Measurements from ENCODE around the gene CDH2.

CDH2 gene

DNA sequence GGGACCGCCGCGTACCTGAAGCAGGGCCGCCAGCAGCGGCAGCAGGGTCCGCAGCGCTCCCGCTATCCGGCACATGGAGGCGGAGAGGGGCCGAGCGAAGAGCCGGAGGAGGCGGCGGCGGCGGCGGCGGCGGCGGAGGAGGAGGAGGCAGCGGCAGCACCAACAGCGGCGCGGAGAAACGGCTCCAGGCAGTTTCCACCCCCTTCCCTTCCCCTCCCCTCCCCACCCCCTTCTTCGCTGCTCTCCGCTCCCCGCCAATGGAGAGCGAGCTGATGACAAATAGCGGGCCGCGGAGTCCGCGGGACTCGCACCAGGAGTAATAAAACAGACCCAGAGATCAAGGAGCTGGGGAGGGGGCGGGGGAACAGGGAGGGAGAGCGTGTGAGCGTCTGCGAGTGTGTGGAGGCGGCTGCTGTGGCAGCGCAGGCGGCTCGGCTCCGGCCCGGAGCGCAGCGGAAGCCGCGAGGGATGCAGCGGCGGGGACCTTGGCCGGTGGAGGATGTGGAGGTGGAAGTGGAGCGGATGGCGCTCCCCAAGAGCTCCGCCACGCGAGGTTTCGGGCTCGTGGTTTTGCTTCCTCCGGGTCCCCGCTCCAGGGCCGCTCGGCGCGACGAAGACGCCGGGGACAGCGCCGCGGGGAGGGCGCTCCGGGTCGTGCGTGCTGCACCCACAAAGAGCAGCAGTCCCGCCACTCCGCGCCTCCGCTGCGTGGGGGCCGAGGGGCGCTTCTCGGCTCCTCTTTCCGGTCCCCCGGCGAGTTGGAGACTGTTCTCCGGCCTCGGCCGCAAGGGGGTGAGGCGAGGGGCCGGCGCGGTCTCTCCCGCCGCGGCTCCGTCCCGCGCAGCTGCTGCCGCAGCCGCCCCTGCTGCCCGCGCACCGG lies at the start of gene CDH2:
CDH2 (minus strand) TSS at position 183 of the 880 bp plus-strand sequence; CDS start at position 75, 108 bp downstream.
- peak; percentile 78 for DNase-seq

- DNase-seq = no peak
Measured at GRCh38 chr18:28212060-28212459, 35.1 kb upstream of the CDH2 start.

- DNase-seq = no peak
Measured at GRCh38 chr18:28208712-28209265, 31.9 kb upstream of the CDH2 start.

DNA sequence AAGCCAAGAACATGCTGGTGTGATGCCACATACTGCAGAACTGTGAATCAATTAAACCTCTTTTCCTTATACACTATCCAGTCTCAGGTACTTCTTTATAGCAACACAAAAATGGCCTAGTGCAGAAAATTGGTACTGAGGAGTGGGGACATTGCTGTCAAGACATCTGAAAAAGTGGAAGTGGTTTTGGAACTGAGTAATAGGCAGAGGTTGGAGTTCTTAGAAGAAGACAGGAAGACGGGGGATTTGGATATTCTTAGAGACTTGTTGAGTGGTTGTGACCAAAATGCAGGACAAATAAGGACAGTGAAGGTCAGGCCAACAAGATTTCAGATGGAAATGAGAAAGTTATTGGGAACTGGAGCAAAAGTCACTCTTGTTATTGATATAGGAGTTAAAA lies 31.3 kb upstream of the CDH2 start:
- DNase-seq = no peak

- DNase-seq = no peak
Measured at GRCh38 chr18:28204154-28204553, 27.2 kb upstream of the CDH2 start.

GRCh38 chr18:28201056-28201455 lies 24.1 kb upstream of the CDH2 start:
- no peak for DNase-seq

DNA sequence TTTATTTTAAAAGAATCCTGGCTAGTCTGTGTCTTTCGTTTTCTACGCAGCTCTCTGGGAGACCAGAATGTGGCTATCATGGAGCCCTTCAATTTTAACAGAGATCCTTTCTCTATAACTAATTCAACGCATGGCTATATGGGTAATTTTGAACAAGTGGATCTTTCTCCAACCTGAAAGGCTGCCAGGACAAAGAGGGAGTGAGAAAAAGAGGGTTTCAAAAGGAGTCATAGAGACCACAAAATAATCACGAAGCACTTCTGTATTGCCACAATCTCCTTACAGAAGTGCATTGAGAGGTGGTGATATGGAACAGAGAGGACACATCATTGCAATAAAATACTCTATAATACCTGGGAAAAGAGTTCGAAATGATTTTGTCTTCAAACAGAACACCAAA lies 21.7 kb upstream of the CDH2 start:
- DNase-seq = no peak

DNA sequence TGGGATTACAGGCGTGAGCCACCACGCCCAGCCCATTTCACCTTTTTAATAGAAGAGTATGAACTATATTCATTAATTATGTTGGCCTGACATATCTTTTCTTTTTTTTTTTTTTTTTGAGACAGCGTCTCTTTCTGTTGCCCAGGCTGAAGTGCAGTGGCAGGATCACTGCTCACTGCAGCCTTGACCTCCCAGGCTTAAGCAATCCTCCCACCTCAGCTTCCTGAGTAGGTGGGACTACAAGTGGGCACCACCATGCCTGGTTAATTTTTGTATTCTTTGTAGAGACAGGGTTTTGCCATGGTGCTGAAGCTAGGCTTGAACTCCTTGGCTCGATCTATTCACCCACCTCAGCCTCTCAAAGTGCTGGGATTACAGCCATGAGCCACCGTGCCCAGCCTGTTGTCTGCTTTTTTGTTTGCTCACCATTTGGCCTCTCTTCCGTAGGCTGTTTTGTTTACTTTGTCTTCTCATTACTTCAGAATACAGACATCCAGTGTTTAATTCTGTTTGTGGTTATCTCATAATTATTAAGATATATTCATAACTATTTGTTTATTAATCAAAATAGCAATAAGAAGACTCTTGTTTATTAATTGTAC lies 16.3 kb upstream of the CDH2 start:
- no peak for DNase-seq

- DNase-seq = peak; percentile 4
Measured at GRCh38 chr18:28189400-28190239, 12.7 kb upstream of the CDH2 start.

DNA sequence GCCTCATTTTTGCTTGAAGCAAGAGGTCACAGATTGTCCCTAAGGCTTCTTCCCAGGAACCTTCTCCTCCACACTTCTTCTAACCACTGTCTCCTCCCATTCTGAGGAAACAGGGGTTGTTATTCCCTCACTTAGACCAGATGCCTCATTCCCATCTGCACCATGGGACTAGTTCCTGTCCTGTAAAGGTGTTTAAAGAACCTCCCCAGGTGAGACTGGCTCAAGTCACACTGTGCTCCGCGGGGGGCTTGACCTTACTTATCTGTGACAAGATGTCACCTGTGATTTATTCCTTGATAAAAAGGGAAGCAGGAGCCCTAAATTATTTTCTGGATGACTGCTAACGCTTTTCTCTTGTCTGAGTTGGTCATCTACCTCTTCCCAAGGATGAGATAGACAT lies 8.2 kb upstream of the CDH2 start:
- no peak for DNase-seq

- no peak for DNase-seq
Measured at GRCh38 chr18:28183418-28184078, 6.6 kb upstream of the CDH2 start.

DNA sequence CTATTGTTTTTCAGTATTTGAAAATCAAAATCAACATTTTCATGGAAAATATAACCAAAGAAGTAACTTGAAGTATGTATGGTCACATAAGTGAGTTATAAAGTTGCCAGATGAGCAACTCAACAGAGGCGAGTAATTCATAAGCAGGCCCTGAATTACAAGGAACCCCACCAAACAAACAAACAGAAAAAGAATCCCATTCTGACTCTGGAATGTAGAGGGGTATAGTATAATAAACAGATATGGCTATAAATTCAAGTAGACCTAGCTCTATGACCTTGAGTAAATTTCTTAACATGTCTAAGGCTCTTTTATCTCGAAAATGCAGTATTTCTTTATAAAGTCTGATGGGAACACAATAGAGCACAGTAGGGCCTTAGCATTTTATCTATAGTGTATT lies 4.7 kb upstream of the CDH2 start:
- no peak for DNase-seq

GRCh38 chr18:28178720-28179119 lies 1.8 kb upstream of the CDH2 start:
- no peak for DNase-seq

DNA sequence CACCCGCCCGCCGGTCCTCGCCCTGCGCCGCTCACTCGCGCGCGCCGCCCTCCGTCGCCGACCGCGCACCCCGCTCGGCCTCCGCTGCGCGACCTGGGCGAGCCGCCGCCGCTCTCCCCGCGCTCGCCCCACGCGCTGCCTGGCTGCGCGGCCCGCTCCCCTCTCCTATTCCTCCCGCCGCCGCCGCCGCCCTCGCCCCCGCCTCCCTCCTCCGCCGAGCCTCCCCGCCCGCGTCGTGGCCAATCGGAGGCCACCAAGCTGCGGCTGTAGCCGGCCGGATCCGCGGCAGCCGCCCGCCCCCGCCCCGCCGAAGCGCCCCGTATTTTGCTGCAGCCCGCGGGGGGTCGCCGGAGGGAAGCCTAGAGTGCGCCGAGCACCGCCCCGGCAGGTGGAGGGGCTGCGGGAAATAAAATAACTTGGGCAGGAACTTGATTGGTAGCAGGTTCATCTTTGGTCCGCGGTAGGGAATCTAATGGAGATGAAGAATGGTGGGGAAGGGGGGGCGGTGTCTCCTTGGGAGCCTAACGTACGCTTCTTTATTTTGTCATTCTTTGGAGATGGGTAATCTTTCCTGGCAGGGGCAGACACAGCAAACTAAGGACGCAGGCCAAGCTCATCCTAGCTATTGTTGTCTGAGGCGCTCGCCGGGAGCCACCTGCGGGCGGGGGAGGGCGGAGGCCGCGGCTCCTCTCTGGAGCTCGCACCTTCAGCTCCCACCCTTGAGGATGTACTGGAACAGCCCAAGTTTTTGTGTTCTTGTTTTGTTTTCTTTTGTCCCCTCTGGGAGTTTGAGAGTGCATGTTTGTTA lies 1.1 kb upstream of the CDH2 start:
- peak; percentile 47 for DNase-seq

DNA sequence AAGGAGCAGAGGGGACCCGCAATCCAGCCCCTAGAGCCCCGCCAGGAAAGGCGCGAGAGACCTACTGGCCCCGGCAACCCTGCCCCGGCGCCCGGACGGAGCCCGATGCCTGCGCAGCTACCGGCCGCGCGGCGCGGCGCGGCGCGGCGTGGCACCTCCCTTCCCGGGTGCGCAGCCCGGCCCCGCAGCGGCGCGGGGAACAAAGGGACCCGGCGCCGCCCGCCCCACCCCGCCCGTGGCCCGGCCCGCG lies 307 bp downstream of the CDH2 start:
- DNase-seq = no peak

DNA sequence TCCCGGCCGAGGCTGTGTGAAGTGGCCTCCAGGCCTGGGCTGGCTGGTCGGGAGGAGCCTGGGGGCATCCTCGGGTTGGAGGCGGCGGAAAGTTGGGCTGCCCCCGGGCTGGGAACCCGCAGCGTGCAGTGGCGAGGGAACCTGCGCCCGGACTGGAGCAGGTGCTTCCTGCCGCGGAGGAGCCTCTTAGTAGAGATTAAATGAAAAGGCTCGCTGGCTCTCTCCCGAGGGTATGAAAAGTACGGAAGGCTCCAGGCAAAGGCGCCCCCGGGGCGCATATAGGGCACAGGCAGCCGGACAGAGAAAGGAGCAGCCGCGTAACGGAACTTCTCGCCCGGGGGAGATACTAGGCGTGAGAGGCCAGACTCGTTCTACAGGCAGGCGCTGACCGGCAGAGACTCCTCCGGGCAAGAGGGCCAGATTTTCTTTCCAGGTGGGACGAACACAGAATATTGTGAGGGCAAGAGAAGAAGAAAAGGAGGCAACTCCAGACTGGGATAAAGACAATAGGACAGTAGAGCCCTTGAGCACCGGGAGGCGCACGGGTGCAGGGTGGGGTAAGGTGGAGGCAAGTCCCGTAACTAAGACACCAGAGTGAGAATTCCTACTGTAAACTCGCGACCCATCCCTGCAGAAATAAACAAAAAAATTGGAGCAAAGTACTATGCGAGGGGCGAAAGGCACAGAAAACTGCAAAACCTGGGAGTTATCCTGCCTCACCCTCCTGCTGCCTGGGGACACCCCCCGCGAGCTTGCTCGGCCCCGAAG lies 816 bp downstream of the CDH2 start:
- DNase-seq = peak; percentile 20

- no peak for DNase-seq
Measured at GRCh38 chr18:28175150-28175929, 1.6 kb downstream of the CDH2 start.

DNA sequence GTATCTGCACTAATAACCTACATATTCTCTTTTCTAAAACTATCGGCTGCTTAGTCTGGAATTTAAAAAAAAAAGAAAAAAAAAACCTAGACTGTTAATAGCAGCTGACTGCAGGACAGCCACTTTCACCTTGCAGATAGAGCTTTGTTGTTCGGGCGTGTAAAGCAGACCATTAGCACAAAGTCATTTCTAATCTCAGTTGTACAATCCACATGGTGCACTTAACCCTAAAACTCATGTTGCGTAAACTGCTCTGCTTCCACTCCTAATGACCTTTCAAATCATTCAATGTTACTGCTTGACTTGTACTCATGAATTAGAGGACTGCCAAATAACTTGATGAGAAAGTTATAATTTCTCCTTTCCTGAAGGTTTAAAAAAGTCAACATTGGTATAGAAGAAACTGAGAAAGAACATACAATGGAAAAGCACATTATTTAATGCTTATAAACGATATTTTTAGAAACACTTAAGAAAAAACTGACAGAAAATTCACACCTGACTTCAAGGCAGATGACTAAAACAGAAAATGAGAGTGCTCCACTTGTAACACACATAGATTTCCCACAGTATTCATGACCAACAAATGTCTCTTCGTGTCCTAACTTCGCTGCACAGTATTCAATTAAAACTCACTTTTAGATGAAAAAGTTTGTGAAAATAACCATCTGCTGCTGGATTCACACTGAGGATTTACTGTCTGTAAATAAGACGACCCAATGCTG lies 2.6 kb downstream of the CDH2 start:
- DNase-seq = no peak

GRCh38 chr18:28171837-28172236 lies 5.1 kb downstream of the CDH2 start:
- no peak for DNase-seq

DNA sequence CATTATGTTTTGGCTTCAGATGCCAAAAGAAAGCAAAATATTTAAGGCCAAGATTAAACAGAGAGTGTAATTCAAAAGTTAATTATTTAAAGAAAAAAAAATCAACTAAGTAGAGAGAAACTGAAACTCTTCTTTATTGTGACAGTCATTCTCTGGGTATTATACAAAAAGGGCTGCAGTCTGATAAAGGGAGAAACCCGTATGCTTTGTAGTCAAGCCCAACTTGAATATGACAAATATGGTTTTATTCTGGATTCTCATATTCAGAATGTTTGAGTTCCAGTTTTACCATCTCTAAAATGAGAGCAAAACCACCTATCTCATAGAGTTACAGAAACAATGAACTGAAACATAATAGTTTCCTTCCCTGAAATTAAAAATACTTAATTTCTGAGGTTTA lies 8.2 kb downstream of the CDH2 start:
- no peak for DNase-seq
